Measurements from ENCODE around the gene SYNPO. TPM values are rescaled to one million over a fixed set of nuclear protein-coding genes. Genes with fewer than 3 reads are reported as not detected.

The SYNPO gene
- total RNA-seq, 1 donor, result 3.9 TPM

DNA sequence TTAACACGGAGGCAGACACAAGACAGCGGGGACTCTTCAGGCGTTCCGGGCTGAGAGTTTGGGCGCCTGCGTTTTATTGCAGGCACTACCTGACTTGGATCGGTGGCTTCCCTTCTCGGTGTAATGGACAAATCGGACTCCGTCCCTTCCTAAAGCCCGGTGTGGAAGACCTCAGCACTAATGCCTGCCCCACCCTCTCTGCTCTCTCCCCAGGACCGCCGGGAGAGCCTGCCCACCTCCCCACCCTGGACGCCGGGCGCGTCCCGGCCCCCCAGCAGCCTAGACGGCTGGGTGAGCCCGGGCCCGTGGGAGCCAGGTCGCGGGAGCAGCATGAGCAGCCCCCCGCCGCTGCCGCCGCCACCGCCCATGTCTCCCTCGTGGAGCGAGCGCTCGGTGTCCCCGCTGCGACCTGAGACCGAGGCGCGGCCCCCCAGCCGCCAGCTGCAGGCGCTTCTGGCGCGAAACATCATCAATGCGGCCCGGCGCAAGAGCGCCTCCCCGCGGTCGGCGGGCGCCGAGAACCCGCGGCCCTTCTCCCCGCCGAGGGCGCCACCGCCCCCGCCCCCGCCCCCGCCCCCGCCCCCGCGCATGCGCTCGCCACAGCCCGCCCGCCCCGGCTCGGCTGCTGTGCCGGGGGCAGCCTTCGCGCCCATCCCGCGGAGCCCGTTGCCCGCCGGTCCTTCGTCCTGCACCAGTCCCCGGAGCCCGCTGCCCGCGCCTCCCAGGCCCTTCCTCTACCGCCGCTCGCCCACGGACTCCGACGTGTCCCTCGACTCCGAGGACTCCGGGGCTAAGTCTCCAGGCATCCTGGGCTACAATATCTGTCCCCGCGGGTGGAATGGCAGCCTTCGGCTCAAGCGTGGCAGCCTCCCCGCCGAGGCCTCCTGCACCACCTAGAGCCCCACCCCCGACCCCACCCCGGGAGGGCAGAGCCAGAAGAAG lies 16.0 kb downstream of the SYNPO start:
- TF ChIP-seq, protein P1, sequence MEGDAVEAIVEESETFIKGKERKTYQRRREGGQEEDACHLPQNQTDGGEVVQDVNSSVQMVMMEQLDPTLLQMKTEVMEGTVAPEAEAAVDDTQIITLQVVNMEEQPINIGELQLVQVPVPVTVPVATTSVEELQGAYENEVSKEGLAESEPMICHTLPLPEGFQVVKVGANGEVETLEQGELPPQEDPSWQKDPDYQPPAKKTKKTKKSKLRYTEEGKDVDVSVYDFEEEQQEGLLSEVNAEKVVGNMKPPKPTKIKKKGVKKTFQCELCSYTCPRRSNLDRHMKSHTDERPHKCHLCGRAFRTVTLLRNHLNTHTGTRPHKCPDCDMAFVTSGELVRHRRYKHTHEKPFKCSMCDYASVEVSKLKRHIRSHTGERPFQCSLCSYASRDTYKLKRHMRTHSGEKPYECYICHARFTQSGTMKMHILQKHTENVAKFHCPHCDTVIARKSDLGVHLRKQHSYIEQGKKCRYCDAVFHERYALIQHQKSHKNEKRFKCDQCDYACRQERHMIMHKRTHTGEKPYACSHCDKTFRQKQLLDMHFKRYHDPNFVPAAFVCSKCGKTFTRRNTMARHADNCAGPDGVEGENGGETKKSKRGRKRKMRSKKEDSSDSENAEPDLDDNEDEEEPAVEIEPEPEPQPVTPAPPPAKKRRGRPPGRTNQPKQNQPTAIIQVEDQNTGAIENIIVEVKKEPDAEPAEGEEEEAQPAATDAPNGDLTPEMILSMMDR (IDR thresholded peaks at IDR 0.05; ENCODE audit: insufficient read depth, low read length), result peak; percentile 68
- H3K4me3 ChIP-seq (ENCODE audit: low read depth, low read length), result peak overlapping the region; percentile 68
- DNase-seq (ENCODE audit: low read depth), result peak; percentile 54

DNA sequence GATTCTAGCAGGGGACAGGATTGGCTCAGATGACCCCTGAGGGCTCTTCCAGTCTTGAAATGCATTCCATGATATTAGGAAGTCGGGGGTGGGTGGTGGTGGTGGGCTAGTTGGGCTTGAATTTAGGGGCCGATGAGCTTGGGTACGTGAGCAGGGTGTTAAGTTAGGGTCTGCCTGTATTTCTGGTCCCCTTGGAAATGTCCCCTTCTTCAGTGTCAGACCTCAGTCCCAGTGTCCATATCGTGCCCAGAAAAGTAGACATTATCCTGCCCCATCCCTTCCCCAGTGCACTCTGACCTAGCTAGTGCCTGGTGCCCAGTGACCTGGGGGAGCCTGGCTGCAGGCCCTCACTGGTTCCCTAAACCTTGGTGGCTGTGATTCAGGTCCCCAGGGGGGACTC lies 17.7 kb downstream of the SYNPO start:
- TF ChIP-seq, protein P1 (IDR thresholded peaks at IDR 0.05; ENCODE audit: insufficient read depth, low read length), result no peak
- no peak overlapping the region for H3K4me3 ChIP-seq (ENCODE audit: low read depth, low read length)
- DNase-seq (ENCODE audit: low read depth), result no peak

DNA sequence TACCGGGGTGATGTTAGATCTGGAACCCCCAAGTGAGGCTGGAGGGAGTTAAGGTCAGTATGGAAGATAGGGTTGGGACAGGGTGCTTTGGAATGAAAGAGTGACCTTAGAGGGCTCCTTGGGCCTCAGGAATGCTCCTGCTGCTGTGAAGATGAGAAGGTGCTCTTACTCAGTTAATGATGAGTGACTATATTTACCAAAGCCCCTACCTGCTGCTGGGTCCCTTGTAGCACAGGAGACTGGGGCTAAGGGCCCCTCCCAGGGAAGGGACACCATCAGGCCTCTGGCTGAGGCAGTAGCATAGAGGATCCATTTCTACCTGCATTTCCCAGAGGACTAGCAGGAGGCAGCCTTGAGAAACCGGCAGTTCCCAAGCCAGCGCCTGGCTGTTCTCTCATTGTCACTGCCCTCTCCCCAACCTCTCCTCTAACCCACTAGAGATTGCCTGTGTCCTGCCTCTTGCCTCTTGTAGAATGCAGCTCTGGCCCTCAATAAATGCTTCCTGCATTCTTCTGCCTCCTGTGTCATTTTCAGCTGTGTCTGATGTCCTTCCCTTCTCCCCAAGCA lies 18.3 kb downstream of the SYNPO start:
- DNase-seq (ENCODE audit: low read depth), result no peak
- TF ChIP-seq, protein P1 (IDR thresholded peaks at IDR 0.05; ENCODE audit: insufficient read depth, low read length), result no peak
- H3K4me3 ChIP-seq (ENCODE audit: low read depth, low read length), result no peak overlapping the region

DNA sequence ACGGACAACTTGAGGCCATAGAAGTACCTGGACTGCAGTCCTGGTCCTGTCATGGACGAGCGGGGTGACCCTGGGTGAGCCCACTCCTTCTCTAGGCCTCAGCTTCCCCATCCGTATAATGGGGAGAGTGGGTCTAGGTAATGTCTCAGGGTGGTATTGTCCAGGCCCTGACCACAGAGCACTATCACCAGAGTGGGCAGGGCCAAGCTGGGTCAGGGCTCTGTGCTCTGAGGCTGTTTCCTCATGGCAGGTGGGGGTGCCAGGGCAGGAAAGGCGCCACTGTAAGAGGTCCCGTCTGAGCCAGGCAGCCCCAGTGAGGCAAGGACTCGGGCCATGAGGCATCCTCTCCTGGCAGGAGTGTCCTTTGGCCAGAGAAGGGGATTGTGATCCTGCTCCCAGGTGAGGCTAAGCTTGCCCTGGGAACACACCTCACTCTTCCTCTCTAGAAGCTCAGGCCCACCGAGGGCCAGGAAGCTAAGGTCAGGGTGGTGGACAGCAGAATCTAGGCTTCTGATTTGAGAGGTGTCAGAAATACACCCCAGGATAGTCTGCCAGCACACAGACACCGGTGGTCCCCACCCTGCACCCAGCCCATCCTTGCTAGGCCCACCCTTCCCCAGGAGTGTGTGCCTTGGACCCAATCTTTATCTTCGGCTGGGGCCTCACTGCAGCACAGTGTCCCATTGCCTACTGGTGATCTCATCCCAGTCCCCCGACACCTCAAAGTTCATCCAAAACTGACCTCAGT lies 19.1 kb downstream of the SYNPO start:
- DNase-seq (ENCODE audit: low read depth), result no peak
- no peak overlapping the region for H3K4me3 ChIP-seq (ENCODE audit: low read depth, low read length)
- TF ChIP-seq, protein P1 (IDR thresholded peaks at IDR 0.05; ENCODE audit: insufficient read depth, low read length), result no peak

DNA sequence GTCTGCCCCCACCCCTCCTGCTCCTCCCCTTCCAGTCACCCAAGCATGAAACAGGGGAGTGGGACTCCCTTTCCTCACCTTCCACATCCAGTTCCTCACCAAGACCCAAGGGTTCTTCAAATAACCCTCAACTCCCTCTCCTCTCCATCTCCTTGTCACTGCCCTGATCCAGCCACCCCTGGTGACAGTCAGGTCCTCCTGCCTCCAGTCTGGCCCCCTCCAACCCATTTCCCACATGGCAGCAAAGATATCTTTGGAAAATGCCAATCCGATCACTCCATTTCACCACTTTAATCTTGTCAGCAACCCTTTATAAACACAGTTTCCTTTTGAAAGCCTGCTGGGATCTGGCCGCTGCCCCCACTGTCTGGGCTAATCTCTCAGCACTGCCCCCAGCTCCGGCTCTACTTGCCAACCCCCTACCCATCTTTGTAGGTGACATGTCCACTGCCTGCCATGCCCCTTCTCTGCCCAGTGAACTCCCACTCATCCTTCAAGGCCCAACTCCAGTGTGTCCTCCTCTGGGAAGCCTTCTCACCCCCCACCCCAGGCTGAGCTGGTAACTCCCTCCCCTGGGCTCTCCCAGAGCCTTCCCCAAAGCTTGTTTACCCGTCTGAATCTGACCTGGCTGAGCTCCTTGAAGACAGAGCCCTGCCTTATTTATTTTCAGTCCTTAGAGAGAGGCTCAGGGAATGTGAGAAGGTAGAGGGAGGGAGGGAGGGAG lies 19.8 kb downstream of the SYNPO start:
- DNase-seq (ENCODE audit: low read depth), result no peak
- TF ChIP-seq, protein P1 (IDR thresholded peaks at IDR 0.05; ENCODE audit: insufficient read depth, low read length), result no peak
- no peak overlapping the region for H3K4me3 ChIP-seq (ENCODE audit: low read depth, low read length)

DNA sequence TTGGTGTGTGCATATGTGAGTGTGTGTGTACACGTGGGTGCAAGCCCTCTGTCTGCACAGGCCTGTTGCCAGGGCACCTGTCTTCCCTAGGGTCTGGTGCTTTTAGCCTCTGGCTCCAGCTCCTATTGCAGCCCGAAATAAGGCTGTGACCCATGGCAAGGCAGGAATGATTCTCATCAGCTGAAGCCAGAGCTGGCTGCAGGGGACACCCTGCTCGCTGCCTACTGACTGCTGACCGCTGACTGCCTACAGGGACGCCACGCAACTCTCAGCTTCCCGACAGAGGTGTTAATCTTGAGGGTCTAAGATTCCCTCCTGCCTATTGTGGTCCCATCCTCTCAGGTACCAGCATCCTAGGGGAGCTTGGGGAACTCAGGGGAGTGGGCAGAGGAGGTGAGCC lies 20.6 kb downstream of the SYNPO start, which contains the start of gene MYOZ3:
Gene MYOZ3, plus strand, starts transcription at position 166 of the 400 bp plus-strand sequence. CDS start 1,691 bp downstream, outside the sequence.
- TF ChIP-seq, protein P1 (IDR thresholded peaks at IDR 0.05; ENCODE audit: insufficient read depth, low read length), result no peak
- DNase-seq (ENCODE audit: low read depth), result no peak
- no peak within 1 kb of the TSS for H3K4me3 ChIP-seq (ENCODE audit: low read depth, low read length)

All from fibroblast of the aortic adventitia (primary cell).